ENCODE data around the gene OTOP2. TPM values are rescaled to one million over a fixed set of nuclear protein-coding genes. Genes with fewer than 3 reads are reported as not detected.

OTOP2 gene
- total RNA-seq, 1 experiment from 2014 or later, result 0.11 TPM

DNA sequence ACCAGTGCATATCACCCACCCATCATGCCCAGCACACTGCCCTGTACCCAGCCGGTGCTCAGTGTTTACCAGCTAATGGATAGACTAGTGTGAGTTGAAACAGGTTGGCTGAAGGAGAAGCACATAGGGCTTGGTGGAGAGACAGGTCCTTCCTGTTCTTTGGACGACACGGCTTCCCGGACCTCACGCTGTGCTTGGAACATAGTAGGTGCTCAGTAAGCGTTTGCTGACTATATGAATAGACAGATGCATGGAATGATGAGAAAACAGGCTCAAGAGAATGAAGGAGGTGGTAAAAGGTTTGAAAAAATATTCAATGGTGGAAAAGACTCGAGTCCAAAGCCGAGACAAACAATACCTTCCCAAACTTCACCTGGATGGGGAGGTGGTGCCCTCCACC, 23.9 kb upstream of the OTOP2 start:
- no peaks in the 10 kb centered on the region for H3K36me3 Mint-ChIP-seq (ENCODE audit: insufficient read depth in 1 of 3, low read depth in 3 of 3)
- H3K79me1 ChIP-seq (ENCODE audit: insufficient read depth, low read depth, low read length, poor library complexity, severe bottlenecking), result no peaks in the 10 kb centered on the region
- H3K18ac ChIP-seq (ENCODE audit: insufficient read length, low read depth, low read length), result no peak overlapping the region
- no peak overlapping the region for H3K27ac ChIP-seq (ENCODE audit: insufficient read length, low read depth, low read length)
- no peak overlapping the region for H3K27ac Mint-ChIP-seq
- no peak overlapping the region for H3K9ac ChIP-seq (ENCODE audit: extremely low read depth, insufficient read length, low read length)
- no peak overlapping the region for H4K5ac ChIP-seq (ENCODE audit: insufficient read length, low read depth, low read length)
- H3K4ac ChIP-seq (ENCODE audit: low read depth, low read length), result no peak overlapping the region
- no peak for TF ChIP-seq CTCF (conservative IDR thresholded peaks at IDR 0.05)
- no peaks in the 10 kb centered on the region for H3K9me3 ChIP-seq (ENCODE audit: control insufficient read depth, low read depth, low read length)
- peaks cover 7 to 17% of the 10 kb centered on the region in 2 experiments; a peak in 3 of 4 replicates for H3K4me1 Mint-ChIP-seq
- H3K23me2 ChIP-seq (ENCODE audit: insufficient read length, low read depth, low read length, poor library complexity, severe bottlenecking), result no peaks in the 10 kb centered on the region
- H3K56ac ChIP-seq (ENCODE audit: insufficient read length, low read depth, low read length), result no peak overlapping the region
- no peak overlapping the region; a peak in 1 of 5 replicates for H3K4me3 Mint-ChIP-seq
- peaks cover 3% of the 10 kb centered on the region for H3K4me1 ChIP-seq (ENCODE audit: insufficient read depth, low read length)
- peaks cover 5% of the 10 kb centered on the region; the same call in 1 of the 2 replicates for H3K27me3 ChIP-seq (ENCODE audit: insufficient read depth, low read length)
- no peak overlapping the region for H4K8ac ChIP-seq (replicated peaks; ENCODE audit: insufficient read length, low read depth, low read length)
- no peak overlapping the region for H2BK20ac ChIP-seq (ENCODE audit: low read depth, low read length, poor library complexity, severe bottlenecking)
- H3K27me3 Mint-ChIP-seq (ENCODE audit: low read depth), result peaks cover 65% of the 10 kb centered on the region
- no peak overlapping the region for H2BK12ac ChIP-seq (ENCODE audit: insufficient read length, low read depth, low read length)
- no peak overlapping the region for H3K23ac ChIP-seq (ENCODE audit: insufficient read length, low read depth, low read length)
- H3K9me3 Mint-ChIP-seq, result no peaks in the 10 kb centered on the region
- H2AK5ac ChIP-seq (ENCODE audit: insufficient read length, low read length), result no peak overlapping the region
- no CpG with 5 or more reads among the region's 8 CpGs for WGBS (ENCODE audit: extremely low coverage, insufficient read length, low lambda C conversion rate)
- H3K14ac ChIP-seq (ENCODE audit: insufficient read depth, low read length), result no peak overlapping the region
- no peak for DNase-seq
- no peak overlapping the region for H2BK15ac ChIP-seq (ENCODE audit: low read depth, low read length)
- H4K91ac ChIP-seq (ENCODE audit: insufficient read length, low read depth, low read length), result no peak overlapping the region
- no peak overlapping the region for H2AFZ ChIP-seq (ENCODE audit: low read length)
- no peak overlapping the region for H3T11ph ChIP-seq (ENCODE audit: low read length)
- no peaks in the 10 kb centered on the region for H4K20me1 ChIP-seq (ENCODE audit: control insufficient read depth, insufficient read depth, insufficient read length)
- no peak overlapping the region for H2BK120ac ChIP-seq (ENCODE audit: low read depth, low read length, poor library complexity, severe bottlenecking)
- no peak overlapping the region for H2BK5ac ChIP-seq (ENCODE audit: insufficient read length, low read length)
- H3K79me2 ChIP-seq (ENCODE audit: insufficient read depth, low read length), result no peaks in the 10 kb centered on the region
- H3K4me2 ChIP-seq (ENCODE audit: insufficient read depth, insufficient read length, low read length), result no peak overlapping the region

Measured in H9 (cell line).